ENCODE measurements around the gene IKBKE. TPM values are rescaled to one million over a fixed set of nuclear protein-coding genes. Genes with fewer than 3 reads are reported as not detected.

The IKBKE gene
- total and polyA plus RNA-seq, 2 donors (not counting 3 experiments of a cell fraction or from before 2014, with no cell fraction given): 17.9 to 20.7 TPM

- ChIA-PET CTCF (interaction anchor here (1.6 kb wide), 1 partner anchor 12 kb away, joined by 7 read pairs; no protein-coding TSS in a partner anchor), POLR2A (no interaction called here)
- Histone ChIP-seq H3K36me3 (ENCODE audit: control insufficient read depth in 2 of 2, extremely low read depth in 1 of 2, insufficient read depth in 2 of 2, low read length in 2 of 2) (peaks cover 14 to 47% of the 10 kb centered on the region in 2 experiments), H3K9ac (replicated peaks; ENCODE audit: extremely low read depth, insufficient read depth, low read length) (no peak overlapping the region), H3K4me1 (ENCODE audit: control insufficient read depth, extremely low read depth, insufficient read depth, low read length) (peaks cover 18% of the 10 kb centered on the region), H4K20me1 (replicated peaks; ENCODE audit: control insufficient read depth, extremely low read depth, insufficient read depth, low read length) (no peaks in the 10 kb centered on the region), H3K27ac (ENCODE audit: insufficient read depth, low read depth, low read length) (peak overlapping the region; percentile 45), H2AFZ (ENCODE audit: low read depth, low read length) (no peak overlapping the region), H3K4me3 (replicated peaks in 1 of 3; ENCODE audit: insufficient read depth in 1 of 3, low read depth in 1 of 3, low read length in 3 of 3) (no peak overlapping the region), H3K9me1 (replicated peaks; ENCODE audit: control insufficient read depth, extremely low read depth, insufficient read depth, low read length) (no peaks in the 10 kb centered on the region), H3K4me2 (ENCODE audit: insufficient read depth, low read length) (no peak overlapping the region), H3K9me3 (replicated peaks; ENCODE audit: control insufficient read depth, insufficient read depth, low read length) (no peaks in the 10 kb centered on the region), H3K27me3 (ENCODE audit: control insufficient read depth in 2 of 2, insufficient read depth in 2 of 2, low read length in 2 of 2) (no peaks in the 10 kb centered on the region), H3K79me2 (ENCODE audit: control insufficient read depth, insufficient read depth, low read length) (no peaks in the 10 kb centered on the region)
- TF ChIP-seq FOS (IDR thresholded peaks at IDR 0.05; ENCODE audit: borderline replicate concordance, insufficient read depth, low read length) (no peak), EZH2 (IDR thresholded peaks at IDR 0.05; ENCODE audit: borderline replicate concordance, low read depth, low read length, severe bottlenecking) (no peak), POLR2AphosphoS5 (IDR thresholded peaks at IDR 0.05; ENCODE audit: insufficient read depth, low read depth, low read length) (no peak), MYC (IDR thresholded peaks at IDR 0.05; ENCODE audit: low read depth, low read length) (no peak), POLR2A (IDR thresholded peaks at IDR 0.05; ENCODE audit: low read depth, low read length) (no peak), GATA2 (IDR thresholded peaks at IDR 0.05; ENCODE audit: insufficient read depth, insufficient read length, low read depth, low read length) (no peak), JUN (IDR thresholded peaks at IDR 0.05; ENCODE audit: borderline replicate concordance, insufficient read depth, insufficient read length, low read depth) (no peak)
- TF ChIP-seq, protein P1, sequence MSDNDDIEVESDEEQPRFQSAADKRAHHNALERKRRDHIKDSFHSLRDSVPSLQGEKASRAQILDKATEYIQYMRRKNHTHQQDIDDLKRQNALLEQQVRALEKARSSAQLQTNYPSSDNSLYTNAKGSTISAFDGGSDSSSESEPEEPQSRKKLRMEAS (IDR thresholded peaks at IDR 0.05; ENCODE audit: insufficient read depth, insufficient read length): no peak
- TF ChIP-seq, protein P2, sequence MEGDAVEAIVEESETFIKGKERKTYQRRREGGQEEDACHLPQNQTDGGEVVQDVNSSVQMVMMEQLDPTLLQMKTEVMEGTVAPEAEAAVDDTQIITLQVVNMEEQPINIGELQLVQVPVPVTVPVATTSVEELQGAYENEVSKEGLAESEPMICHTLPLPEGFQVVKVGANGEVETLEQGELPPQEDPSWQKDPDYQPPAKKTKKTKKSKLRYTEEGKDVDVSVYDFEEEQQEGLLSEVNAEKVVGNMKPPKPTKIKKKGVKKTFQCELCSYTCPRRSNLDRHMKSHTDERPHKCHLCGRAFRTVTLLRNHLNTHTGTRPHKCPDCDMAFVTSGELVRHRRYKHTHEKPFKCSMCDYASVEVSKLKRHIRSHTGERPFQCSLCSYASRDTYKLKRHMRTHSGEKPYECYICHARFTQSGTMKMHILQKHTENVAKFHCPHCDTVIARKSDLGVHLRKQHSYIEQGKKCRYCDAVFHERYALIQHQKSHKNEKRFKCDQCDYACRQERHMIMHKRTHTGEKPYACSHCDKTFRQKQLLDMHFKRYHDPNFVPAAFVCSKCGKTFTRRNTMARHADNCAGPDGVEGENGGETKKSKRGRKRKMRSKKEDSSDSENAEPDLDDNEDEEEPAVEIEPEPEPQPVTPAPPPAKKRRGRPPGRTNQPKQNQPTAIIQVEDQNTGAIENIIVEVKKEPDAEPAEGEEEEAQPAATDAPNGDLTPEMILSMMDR (IDR thresholded peaks at IDR 0.05; ENCODE audit: extremely low read depth in 1 of 2, insufficient read depth in 1 of 2, low read depth in 1 of 2, low read length in 2 of 2): no peak
- BruUV-seq (replicated peaks): no TSS peak
- FAIRE-seq (peak; percentile 58), DNase-seq (ENCODE audit: low read depth, low spot score) (no peak)
- dilution Hi-C loops (cut with MboI; ENCODE audit: extremely low pct_ligation_motif_present, low sequenced_read_pairs): no loop called here
- intact Hi-C loops (cut with micrococcal nuclease): no loop called here
Observed at GRCh38 chr1:206450281-206450680, 20.0 kb upstream of the IKBKE start.

Data from endothelial cell of umbilical vein (primary cell).